Measurements from ENCODE around the gene ADAT1. TPM values are rescaled to one million over a fixed set of nuclear protein-coding genes. Genes with fewer than 3 reads are reported as not detected.

The ADAT1 gene
- total RNA-seq, 4 donors from 2014 or later, result 36.8 to 72.3 (median 50.7) TPM

GRCh38 chr16:75550211-75550662, 72.8 kb downstream of the ADAT1 start:
- no peak overlapping the region for H3K4me3 ChIP-seq (replicated peaks in 1 of 3)
- no peaks in the 10 kb centered on the region for H3K27me3 ChIP-seq
- intact Hi-C loops (cut with DNase I), result loop anchor here (10.0 kb wide), 1 partner anchor 75 kb away; no protein-coding TSS in a partner anchor
- peak in 2 of 6 experiments; percentile 14 to 15 for TF ChIP-seq CTCF (IDR thresholded peaks at IDR 0.05)
- TF ChIP-seq POLR2A (IDR thresholded peaks at IDR 0.05), result no peak
- H3K36me3 ChIP-seq, result no peaks in the 10 kb centered on the region
- no peak overlapping the region for H3K27ac ChIP-seq
- no peak for DNase-seq
- WGBS, 2 donors, result 83% methylated on average over 7 of the region's 7 CpGs
- H3K9me3 ChIP-seq, result no peaks in the 10 kb centered on the region
- H3K4me1 ChIP-seq, result no peaks in the 10 kb centered on the region

Other genes starting within 250 kb of the ADAT1 start
- gene CFDP1, start 189.8 kb downstream of the ADAT1 start, total RNA-seq, result 10 to 100 TPM; 50.5 to 77.9 (median 60.7) TPM
- 10 to 100 TPM; 27.1 to 41.9 (median 30.7) TPM for gene TMEM170A, start 158.6 kb downstream of the ADAT1 start, total RNA-seq
- under 1 TPM in 3 of 4 donors, not detected in 1; 0.13 to 0.29 (median 0.22) TPM for gene CHST6, start 127.8 kb downstream of the ADAT1 start, total RNA-seq
- gene CHST5, start 87.2 kb downstream of the ADAT1 start, total RNA-seq, result under 1 TPM in 1 of 4 donors, not detected in 3; 0.50 TPM
- 10 to 100 TPM in 2 of 4 donors, 1 to 10 TPM in 2; 3.6 to 22.2 (median 10.9) TPM for gene TMEM231, start 67.0 kb downstream of the ADAT1 start, total RNA-seq
- gene GABARAPL2, start 56.9 kb downstream of the ADAT1 start, total RNA-seq, result 100 to 1,000 TPM in 2 of 4 donors, 10 to 100 TPM in 2; 75.3 to 223 (median 122) TPM
- 100 to 1,000 TPM in 2 of 4 donors, 10 to 100 TPM in 2; 82.9 to 105 (median 95.4) TPM for gene KARS1, start 24.4 kb upstream of the ADAT1 start, total RNA-seq
- gene TERF2IP, start 24.5 kb upstream of the ADAT1 start, total RNA-seq, result 100 to 1,000 TPM in 3 of 4 donors, 10 to 100 TPM in 1; 96.4 to 115 (median 106) TPM
- not detected for gene CPHXL2, start 53.7 kb upstream of the ADAT1 start, total RNA-seq
- gene DUXB, start 78.2 kb upstream of the ADAT1 start, total RNA-seq, result not detected
- gene CPHXL, start 103.2 kb upstream of the ADAT1 start, total RNA-seq, result not detected